H1 (cell line): Measurements from ENCODE around the gene FOXN3. TPM values are rescaled to one million over a fixed set of nuclear protein-coding genes. Genes with fewer than 3 reads are reported as not detected.

Experiments used
- CTCF ChIA-PET: fragments of 300-600 bp; sonication (Branson Sonifier 250); formaldehyde crosslinking; loops from one replicate; lab custom pipeline; 2021; ENCODE audit not compliant: partially characterized antibody; lab: Charles Lee
- POLR2A ChIA-PET: fragments of 300-600 bp; sonication (Branson Sonifier 250); formaldehyde crosslinking; loops from one replicate; lab custom pipeline; 2021; ENCODE audit warnings: inconsistent platforms; ENCODE audit not compliant: partially characterized antibody; lab: Charles Lee
- DNase-seq, 2 experiments: peaks; one replicate each; pipeline versions ENCODE4 v3.0.0 to v3.0.0-alpha.2; 2010 to 2022; ENCODE audit warnings: low spot score in 2 of 2, low read depth in 1 of 2, mixed read lengths in 1 of 2
- FAIRE-seq: peaks from 2 replicates; lab custom pipeline; 2011; peaks lifted over from hg19 to GRCh38; lab: Jason Lieb, UNC
- H2AFZ ChIP-seq: 2 replicates; pipeline ENCODE4 v1.8.1; 2012; ENCODE audit warnings: low read length, inconsistent platforms
- H2AK5ac ChIP-seq: 2 replicates; pipeline ENCODE4 v1.6.1; 2013; ENCODE audit warnings: low read depth, low read length
- H2BK120ac ChIP-seq: replicated peaks from 2 replicates; pipeline ENCODE3; 2013; ENCODE audit warnings: low read depth, low read length, inconsistent platforms
- H2BK12ac ChIP-seq: 2 replicates; pipeline ENCODE4 v1.6.1; 2013; ENCODE audit warnings: low read depth, low read length
- H2BK15ac ChIP-seq: 2 replicates; pipeline ENCODE4 v1.6.1; 2013; ENCODE audit warnings: low read length
- H2BK20ac ChIP-seq: 2 replicates; pipeline ENCODE4 v1.6.1; 2013; ENCODE audit warnings: low read length
- H2BK5ac ChIP-seq: 2 replicates; pipeline ENCODE4 v1.6.1; 2013; ENCODE audit warnings: low read depth, low read length
- H3K14ac ChIP-seq: 2 replicates; pipeline ENCODE4 v1.6.1; 2013; ENCODE audit warnings: inconsistent platforms; ENCODE audit not compliant: insufficient read length
- H3K18ac ChIP-seq: 2 replicates; pipeline ENCODE4 v1.6.1; 2013; ENCODE audit warnings: low read length; ENCODE audit errors: extremely low read depth
- H3K23ac ChIP-seq: 2 replicates; pipeline ENCODE4 v1.6.1; 2013; ENCODE audit warnings: inconsistent platforms; ENCODE audit not compliant: insufficient read length
- H3K23me2 ChIP-seq: 2 replicates; pipeline ENCODE4 v1.6.1; 2013; ENCODE audit warnings: low read depth, low read length
- H3K27ac ChIP-seq: 2 replicates; pipeline ENCODE4 v1.6.1; 2011; ENCODE audit warnings: low read depth, low read length, inconsistent platforms
- H3K27me3 ChIP-seq, 4 experiments: replicated peaks in 1 of 4; 1 replicate in 1 of 4; 2 replicates in 3 of 4; pipeline versions ENCODE4 v1.6.1 to v1.8.1; 2011 to 2013; ENCODE audit warnings: low read length in 3 of 4, mild to moderate bottlenecking in 3 of 4, inconsistent platforms in 2 of 4, mixed read lengths in 2 of 4, moderate library complexity in 1 of 4; ENCODE audit not compliant: control insufficient read depth in 3 of 4, insufficient read depth in 3 of 4; ENCODE audit errors: extremely low read depth in 1 of 4
- H3K36me3 ChIP-seq, 4 experiments: 2 replicates each; pipeline versions ENCODE4 v1.6.1 to v1.8.1; 2011 to 2013; ENCODE audit warnings: mild to moderate bottlenecking in 4 of 4, low read length in 3 of 4, moderate library complexity in 2 of 4, control low read depth in 1 of 4, inconsistent platforms in 1 of 4; ENCODE audit not compliant: insufficient read depth in 4 of 4, control insufficient read depth in 2 of 4
- H3K4ac ChIP-seq: replicated peaks from 2 replicates; pipeline ENCODE3; 2013; ENCODE audit warnings: low read length, low read depth, mixed read lengths, inconsistent platforms; ENCODE audit not compliant: insufficient read length
- H3K4me1 ChIP-seq, 4 experiments: replicated peaks in 1 of 4; 1 replicate in 1 of 4; 2 replicates in 3 of 4; pipeline versions ENCODE4 v1.6.1 to v1.8.1; 2011 to 2013; ENCODE audit warnings: low read length in 3 of 4, inconsistent platforms in 2 of 4, mixed read lengths in 1 of 4; ENCODE audit not compliant: insufficient read depth in 4 of 4, control insufficient read depth in 3 of 4
- H3K4me2 ChIP-seq, 2 experiments: 2 replicates each; pipeline versions ENCODE4 v1.6.1 to v1.8.1; 2011 to 2013; ENCODE audit warnings: low read depth in 2 of 2, low read length in 2 of 2, control low read depth in 1 of 2, inconsistent platforms in 1 of 2, mild to moderate bottlenecking in 1 of 2; ENCODE audit not compliant: insufficient read depth in 1 of 2
- H3K4me3 ChIP-seq, 4 experiments: fragments of 200-600, 300-600 bp in 1 of 4; sonication (generic), shearing (Covaris generic), sonication (Bioruptor Twin) in 1 of 4; 2 replicates each; pipeline versions ENCODE4 v1.5.1 to v1.8.1; 2011 to 2016; ENCODE audit warnings: low read length in 4 of 4, low read depth in 3 of 4, control low read depth in 2 of 4, inconsistent platforms in 2 of 4, mild to moderate bottlenecking in 2 of 4, mixed read lengths in 1 of 4, moderate library complexity in 1 of 4; ENCODE audit not compliant: insufficient read depth in 2 of 4; ENCODE audit errors: extremely low read depth in 1 of 4
- H3K56ac ChIP-seq: replicated peaks from 2 replicates; pipeline ENCODE3; 2013; ENCODE audit warnings: low read depth, mild to moderate bottlenecking, mixed read lengths, low read length, inconsistent platforms; ENCODE audit not compliant: insufficient read length
- H3K79me1 ChIP-seq: 2 replicates; pipeline ENCODE4 v1.6.1; 2013; ENCODE audit warnings: low read depth, low read length, control low read depth
- H3K79me2 ChIP-seq, 2 experiments: 2 replicates each; pipeline versions ENCODE4 v1.6.1 to v1.8.1; 2012 to 2013; ENCODE audit warnings: low read length in 2 of 2, mild to moderate bottlenecking in 2 of 2, inconsistent platforms in 1 of 2; ENCODE audit not compliant: insufficient read depth in 2 of 2, control insufficient read depth in 1 of 2
- H3K9ac ChIP-seq, 4 experiments: replicated peaks in 1 of 4; 1 replicate in 1 of 4; 2 replicates in 3 of 4; pipeline versions ENCODE4 v1.6.1 to v1.8.1; 2011 to 2013; ENCODE audit warnings: low read depth in 3 of 4, low read length in 3 of 4, control low read depth in 2 of 4, mild to moderate bottlenecking in 2 of 4, moderate library complexity in 2 of 4, inconsistent platforms in 1 of 4; ENCODE audit errors: extremely low read depth in 1 of 4
- H3K9me3 ChIP-seq, 2 experiments: 2 replicates each; pipeline versions ENCODE4 v1.6.1 to v1.8.1; 2012 to 2013; ENCODE audit warnings: mild to moderate bottlenecking in 2 of 2, moderate library complexity in 2 of 2, control low read depth in 1 of 2, inconsistent platforms in 1 of 2, low read depth in 1 of 2, low read length in 1 of 2, mixed read lengths in 1 of 2; ENCODE audit not compliant: insufficient read depth in 2 of 2
- H4K20me1 ChIP-seq, 2 experiments: replicated peaks in 1 of 2; 2 replicates each; pipeline versions ENCODE3 to v1.8.1; 2011 to 2013; ENCODE audit warnings: inconsistent platforms in 2 of 2, low read length in 2 of 2, mild to moderate bottlenecking in 1 of 2; ENCODE audit not compliant: insufficient read depth in 2 of 2, control insufficient read depth in 1 of 2
- H4K5ac ChIP-seq: 2 replicates; pipeline ENCODE4 v1.6.1; 2013; ENCODE audit warnings: low read length, low read depth, mixed read lengths, inconsistent platforms; ENCODE audit not compliant: insufficient read length
- H4K8ac ChIP-seq: 2 replicates; pipeline ENCODE4 v1.8.0; 2013; ENCODE audit warnings: mild to moderate bottlenecking, moderate library complexity, low read length, inconsistent platforms; ENCODE audit not compliant: insufficient read depth; ENCODE audit errors: extremely low read depth
- H4K91ac ChIP-seq: replicated peaks from 2 replicates; pipeline ENCODE3; 2013; ENCODE audit warnings: low read length, mixed read lengths, inconsistent platforms; ENCODE audit not compliant: insufficient read length
- GABPA ChIP-seq: IDR thresholded peaks from 2 replicates; pipeline ENCODE4 v1.6.1; 2011; ENCODE audit warnings: mild to moderate bottlenecking, low read length, moderate library complexity, borderline replicate concordance; ENCODE audit not compliant: insufficient read depth
- RFX5 ChIP-seq: IDR thresholded peaks from 2 replicates; pipeline ENCODE4 v1.6.1; 2011; ENCODE audit warnings: low read depth, low read length, improper control_type of control experiment, borderline replicate concordance
- RXRA ChIP-seq: IDR thresholded peaks from 2 replicates; pipeline ENCODE4 v1.6.1; 2011; ENCODE audit warnings: low read depth, mild to moderate bottlenecking, low read length, moderate library complexity; ENCODE audit not compliant: insufficient read depth
- WGBS, 2 experiments: shearing (Covaris generic) in 1 of 2; methylation state at CpG; one replicate each; pipeline versions ENCODE4 v1.1.6 to v1.1.7; 2013 to 2015; ENCODE audit warnings: low lambda C conversion rate in 2 of 2, mixed read lengths in 2 of 2, inconsistent platforms in 1 of 2, low coverage in 1 of 2, missing lambda C conversion rate in 1 of 2; ENCODE audit not compliant: insufficient replicate concordance in 2 of 2, insufficient coverage in 1 of 2, insufficient read length in 1 of 2; ENCODE audit errors: extremely low coverage in 1 of 2, missing lambda C conversion rate in 1 of 2; 5-methylcytosine and 5-hydroxymethylcytosine counted together
- polyA plus RNA-seq, 7 experiments: library from polyadenylated mRNA; depleted of rRNA in 3 of 7; stranded (reverse) in 5 of 7; unstranded in 2 of 7; fragments of >200 nt in 5 of 7; fragments of 200-250 nt in 2 of 7; gene quantifications; 1 replicate in 5 of 7; 2 replicates in 1 of 7; 4 replicates in 1 of 7; pipeline versions ENCODE4 v1.2.1 to v1.2.3, GENCODE V29; 2011 to 2013; ENCODE audit warnings: missing spikeins in 2 of 7, mixed read lengths in 2 of 7
- total RNA-seq: library from RNA; stranded (reverse); fragmentation: NEBNext Ultra II Directional; extraction: Animal tissue kit (Norgen Biotek cat#: 25700); gene quantifications from 2 replicates; pipeline ENCODE4 v1.2.1, GENCODE V29; 2021

The FOXN3 gene
- total and polyA plus RNA-seq, 2 of the 8 experiments (the other 6 are each of a cell fraction or from before 2014, with no cell fraction given): 52.6 to 178 TPM

DNA sequence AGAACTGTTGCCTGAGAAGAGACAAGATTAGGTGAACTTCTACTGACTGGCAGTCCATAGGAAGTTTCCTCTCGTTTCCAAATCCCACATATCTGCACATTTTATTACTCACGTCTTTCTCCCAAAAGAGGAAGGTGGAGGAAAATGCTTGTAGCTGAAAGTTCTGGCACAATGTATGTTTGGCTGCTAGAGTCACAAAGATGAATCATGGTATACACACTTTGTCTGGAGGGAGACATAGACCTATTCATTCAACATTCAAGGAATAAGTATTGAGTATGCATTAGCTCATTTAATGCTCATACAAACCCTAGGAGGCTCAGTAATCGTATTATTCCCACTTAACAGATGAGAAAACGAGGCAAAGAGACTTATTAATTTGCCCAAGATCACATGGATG is 291.8 kb downstream of the FOXN3 start:
- H3K27ac ChIP-seq: no peak overlapping the region
- no peak for DNase-seq
- H3K23ac ChIP-seq: no peak overlapping the region
- no peaks in the 10 kb centered on the region; a peak in 2 of 7 replicates for H3K27me3 ChIP-seq
- H2BK15ac ChIP-seq: no peak overlapping the region
- H2AK5ac ChIP-seq: no peak overlapping the region
- no peak overlapping the region for H3K9ac ChIP-seq
- H4K5ac ChIP-seq: no peak overlapping the region
- H2BK12ac ChIP-seq: no peak overlapping the region
- no peaks in the 10 kb centered on the region for H4K20me1 ChIP-seq
- H3K79me2 ChIP-seq: no peaks in the 10 kb centered on the region
- no peak overlapping the region for H2BK5ac ChIP-seq
- FAIRE-seq: no peak
- H3K18ac ChIP-seq: no peak overlapping the region
- H3K4me3 ChIP-seq: no peak overlapping the region
- H4K91ac ChIP-seq: no peak overlapping the region
- H3K4me2 ChIP-seq: no peak overlapping the region
- ChIA-PET POLR2A (interaction anchor here (0.8 kb wide), 1 partner anchor 21 kb away, joined by 3 read pairs; no protein-coding TSS in a partner anchor), CTCF (no interaction called here)
- no peaks in the 10 kb centered on the region for H3K79me1 ChIP-seq
- H3K4ac ChIP-seq: no peak overlapping the region
- H3K9me3 ChIP-seq: peaks cover 0 to 2% of the 10 kb centered on the region in 2 experiments; a peak in 1 of 4 replicates
- no peak overlapping the region for H3K14ac ChIP-seq
- no peak overlapping the region for H2AFZ ChIP-seq
- no peak overlapping the region for H2BK120ac ChIP-seq
- H3K56ac ChIP-seq: no peak overlapping the region
- peaks cover 0 to 4% (median 2%) of the 10 kb centered on the region in 4 experiments; a peak in 4 of 7 replicates for H3K4me1 ChIP-seq
- 82% methylated on average over 4 of the region's 4 CpGs; no CpG with 5 or more reads in 1 of the 2 experiments for WGBS, 2 experiments
- no peaks in the 10 kb centered on the region for H3K23me2 ChIP-seq
- no peaks in the 10 kb centered on the region for H3K36me3 ChIP-seq
- no peak overlapping the region for H2BK20ac ChIP-seq
- no peak overlapping the region for H4K8ac ChIP-seq
- TF ChIP-seq GABPA (no peak), RFX5 (no peak), RXRA (no peak)
